ENCODE data around the gene TRIP6. TPM values are rescaled to one million over a fixed set of nuclear protein-coding genes. Genes with fewer than 3 reads are reported as not detected.

TRIP6 gene
- total and polyA plus RNA-seq, 2 experiments from 2014 or later: 44.6 to 112 TPM

GRCh38 chr7:100832281-100832633 is 34.9 kb upstream of the TRIP6 start:
- Histone ChIP-seq H3K4me3 (no peak overlapping the region), H3K27me3 (ENCODE audit: insufficient read depth) (no peaks in the 10 kb centered on the region), H3K4me2 (no peak overlapping the region), H3K4me1 (ENCODE audit: insufficient read depth) (peaks cover 18% of the 10 kb centered on the region), H4K20me1 (replicated peaks; ENCODE audit: insufficient read depth) (no peaks in the 10 kb centered on the region), H3F3A (replicated peaks; ENCODE audit: low read depth) (peaks cover 15% of the 10 kb centered on the region), H2AFZ (no peak overlapping the region), H3K79me2 (replicated peaks; ENCODE audit: insufficient read depth) (peaks cover 26% of the 10 kb centered on the region), H3K27ac (ENCODE audit: low read depth) (no peak overlapping the region), H3K9me2 (ENCODE audit: insufficient read depth) (no peaks in the 10 kb centered on the region), H3K36me3 (ENCODE audit: insufficient read depth) (no peaks in the 10 kb centered on the region)
- ATAC-seq (no peak), DNase-seq (ENCODE audit: low spot score) (no peak)
- Mint-ChIP-seq H3K4me3 (no peak overlapping the region), H3K27me3 (ENCODE audit: insufficient read depth, low read depth, poor library complexity) (peaks cover 27% of the 10 kb centered on the region), H3K27ac (no peak overlapping the region; the same call in 1 of the 2 replicates), H3K4me1 (peaks cover 23% of the 10 kb centered on the region), H3K9me3 (peaks cover 2% of the 10 kb centered on the region; the same call in 1 of the 3 replicates), H3K36me3 (ENCODE audit: low read depth) (peaks cover 9% of the 10 kb centered on the region)
- TF ChIP-seq POLR2AphosphoS5 (IDR thresholded peaks at IDR 0.05; ENCODE audit: low read depth) (no peak), ZNF331 (CRISPR knock-in tag; IDR thresholded peaks at IDR 0.05; ENCODE audit: low read depth) (no peak), EZH2phosphoT487 (IDR thresholded peaks at IDR 0.05; ENCODE audit: unreplicated experiment) (no peak), NANOG (IDR thresholded peaks at IDR 0.05; ENCODE audit: borderline replicate concordance) (no peak), ZNF114 (CRISPR knock-in tag; IDR thresholded peaks at IDR 0.05) (no peak)

GRCh38 chr7:100835903-100836811 is 31.0 kb upstream of the TRIP6 start:
- H3K4me1 Mint-ChIP-seq: peaks cover 23% of the 10 kb centered on the region
- ATAC-seq (peak; percentile 78), DNase-seq (ENCODE audit: low spot score) (peak; percentile 98)
- peaks cover 15% of the 10 kb centered on the region for H3K36me3 Mint-ChIP-seq (ENCODE audit: low read depth)
- H4K20me1 ChIP-seq (replicated peaks; ENCODE audit: insufficient read depth): no peaks in the 10 kb centered on the region
- H3K4me1 ChIP-seq (ENCODE audit: insufficient read depth): peaks cover 17% of the 10 kb centered on the region
- H3F3A ChIP-seq (replicated peaks; ENCODE audit: low read depth): peaks cover 15% of the 10 kb centered on the region
- H3K27me3 Mint-ChIP-seq (ENCODE audit: insufficient read depth, low read depth, poor library complexity): peaks cover 28% of the 10 kb centered on the region
- peak overlapping the region; percentile 61 for H3K4me3 ChIP-seq
- peaks cover 2% of the 10 kb centered on the region; the same call in 1 of the 3 replicates for H3K9me3 Mint-ChIP-seq
- H3K27ac Mint-ChIP-seq: peak overlapping the region; percentile 98
- no peaks in the 10 kb centered on the region for H3K36me3 ChIP-seq (ENCODE audit: insufficient read depth)
- peak overlapping the region; percentile 83 for H3K4me2 ChIP-seq
- peaks cover 8% of the 10 kb centered on the region; the same call in 1 of the 2 replicates for H3K79me2 ChIP-seq (replicated peaks; ENCODE audit: insufficient read depth)
- peak overlapping the region; percentile 100 for H3K27ac ChIP-seq (ENCODE audit: low read depth)
- H3K9me2 ChIP-seq (ENCODE audit: insufficient read depth): no peaks in the 10 kb centered on the region
- no peak overlapping the region for H2AFZ ChIP-seq
- no peaks in the 10 kb centered on the region for H3K27me3 ChIP-seq (ENCODE audit: insufficient read depth)
- peak overlapping the region; percentile 76 for H3K4me3 Mint-ChIP-seq
- no peak for TF ChIP-seq EZH2phosphoT487 (IDR thresholded peaks at IDR 0.05; ENCODE audit: unreplicated experiment)
- TF ChIP-seq CREB1 (CRISPR knock-in tag; IDR thresholded peaks at IDR 0.05; ENCODE audit: low read depth): peak; percentile 75
- no peak for TF ChIP-seq ZNF114 (CRISPR knock-in tag; IDR thresholded peaks at IDR 0.05)
- peak; percentile 70; the same call in 1 of the 2 replicates for TF ChIP-seq ETS1 (IDR thresholded peaks at IDR 0.05)
- no peak for TF ChIP-seq ZNF331 (CRISPR knock-in tag; IDR thresholded peaks at IDR 0.05; ENCODE audit: low read depth)
- no peak for TF ChIP-seq CTCF (conservative IDR thresholded peaks at IDR 0.05; ENCODE audit: low read depth in 2 of 2)
- no peak for TF ChIP-seq STAT1 (IDR thresholded peaks at IDR 0.05; ENCODE audit: unreplicated experiment)
- no peak for TF ChIP-seq REST (IDR thresholded peaks at IDR 0.05; ENCODE audit: unreplicated experiment)

Measured in GM23338 (cell line).